Endometrial microvascular endothelial cells (primary cell): ENCODE data around the gene HRG. TPM values are rescaled to one million over a fixed set of nuclear protein-coding genes. Genes with fewer than 3 reads are reported as not detected.
"Not testable (repeated sequence)": the region's sequence is repeated elsewhere in the genome, so short reads cannot be mapped to it uniquely, and the experiment has no call there.

Source experiments
- in situ Hi-C: cut with HindIII; loops from 2 replicates; pipeline ENCODE4 v1.10.0; 2017; ENCODE audit warnings: low sequenced_read_pairs, low pct_unique_long_range_greater_than_20kb; ENCODE audit errors: inconsistent ontology term
- total RNA-seq: library from RNA; depleted of rRNA; stranded (reverse); fragments of >200 nt; gene quantifications from one replicate; pipeline ENCODE4 v1.2.3, GENCODE V29; 2015; ENCODE audit errors: inconsistent ontology term

Gene HRG
- total RNA-seq, 1 donor from 2014 or later, result not detected

DNA sequence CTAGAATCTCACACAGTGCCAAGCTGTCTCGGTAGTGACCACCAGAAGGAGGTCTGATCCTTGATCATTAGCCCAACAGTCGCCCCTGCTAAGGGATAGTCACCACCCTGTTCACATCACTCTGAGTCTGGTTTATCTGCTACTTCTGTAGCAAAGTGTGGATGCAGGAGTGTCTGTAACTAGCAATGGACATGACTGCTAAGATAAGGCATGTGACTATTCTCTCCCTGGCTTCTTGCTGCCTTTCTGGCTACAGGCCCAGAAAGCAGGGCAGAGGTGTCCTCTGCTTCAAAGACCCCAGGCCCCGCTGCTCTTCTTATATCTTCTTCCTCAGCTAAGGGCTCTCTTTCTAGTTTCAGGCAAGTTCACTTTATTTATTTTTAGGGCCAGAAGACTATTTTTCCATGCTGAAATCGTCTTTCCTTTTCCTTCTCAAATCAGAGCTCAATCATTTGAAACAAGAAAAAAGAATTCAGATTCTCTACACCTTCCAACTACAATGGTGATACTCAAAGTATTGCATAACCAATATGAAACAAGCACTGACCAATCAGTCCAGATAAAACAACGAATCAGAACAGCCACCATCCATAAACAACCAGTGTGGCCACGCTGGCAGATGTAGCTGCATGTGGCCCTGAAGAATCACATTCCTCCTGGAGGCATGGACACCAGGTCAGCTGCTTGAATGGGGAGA lies 43.3 kb downstream of the HRG start:
- in situ Hi-C loops, result no loop called here

DNA sequence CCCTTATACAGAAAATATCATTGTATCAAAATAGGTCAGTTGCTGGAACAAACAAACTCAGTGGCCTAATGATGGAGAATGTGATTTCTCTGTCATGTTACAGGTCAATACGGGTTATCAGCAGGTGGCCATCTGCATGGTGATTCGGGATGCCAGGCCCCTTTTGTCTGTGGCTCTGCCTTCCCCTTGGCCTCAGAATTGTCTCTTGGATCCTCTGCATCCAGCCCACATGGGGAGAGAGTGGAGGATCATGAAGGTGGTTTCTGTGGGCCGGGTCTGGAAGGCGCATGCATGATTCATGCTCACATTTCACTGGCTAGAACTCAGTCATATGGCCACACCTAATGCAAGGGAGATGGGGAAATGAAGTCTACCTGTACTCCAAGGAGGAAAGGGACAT lies 44.9 kb downstream of the HRG start:
- in situ Hi-C loops, result not testable (repeated sequence)

- in situ Hi-C loops, result no loop called here
These were observed 47.7 kb downstream of the HRG start for GRCh38 chr3:186713499-186713898.

DNA sequence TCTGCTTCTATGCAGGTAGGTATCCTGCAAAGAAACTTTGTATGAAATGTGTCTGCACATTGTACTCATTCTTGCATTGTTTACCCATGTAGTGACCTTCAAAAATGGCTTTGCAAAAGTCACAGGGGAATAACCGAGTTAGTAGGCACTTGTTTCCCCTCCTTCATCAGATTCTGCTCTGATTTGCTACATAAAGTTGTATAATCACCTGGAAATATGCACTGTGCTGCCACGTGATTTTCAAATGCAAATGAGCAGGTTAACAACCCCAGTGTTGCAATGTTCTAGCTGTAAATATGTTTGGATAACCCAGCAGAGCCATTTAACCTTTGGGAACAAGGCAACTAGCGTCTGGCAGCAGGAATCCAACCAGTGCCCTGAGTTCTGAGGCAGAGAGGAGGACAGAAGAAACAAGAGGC lies 51.2 kb downstream of the HRG start, which contains the start of gene KNG1:
KNG1 (plus strand) TSS at position 321 of the 419 bp plus-strand sequence. CDS start 184 bp downstream, outside the sequence.
- in situ Hi-C loops, result no loop called here

DNA sequence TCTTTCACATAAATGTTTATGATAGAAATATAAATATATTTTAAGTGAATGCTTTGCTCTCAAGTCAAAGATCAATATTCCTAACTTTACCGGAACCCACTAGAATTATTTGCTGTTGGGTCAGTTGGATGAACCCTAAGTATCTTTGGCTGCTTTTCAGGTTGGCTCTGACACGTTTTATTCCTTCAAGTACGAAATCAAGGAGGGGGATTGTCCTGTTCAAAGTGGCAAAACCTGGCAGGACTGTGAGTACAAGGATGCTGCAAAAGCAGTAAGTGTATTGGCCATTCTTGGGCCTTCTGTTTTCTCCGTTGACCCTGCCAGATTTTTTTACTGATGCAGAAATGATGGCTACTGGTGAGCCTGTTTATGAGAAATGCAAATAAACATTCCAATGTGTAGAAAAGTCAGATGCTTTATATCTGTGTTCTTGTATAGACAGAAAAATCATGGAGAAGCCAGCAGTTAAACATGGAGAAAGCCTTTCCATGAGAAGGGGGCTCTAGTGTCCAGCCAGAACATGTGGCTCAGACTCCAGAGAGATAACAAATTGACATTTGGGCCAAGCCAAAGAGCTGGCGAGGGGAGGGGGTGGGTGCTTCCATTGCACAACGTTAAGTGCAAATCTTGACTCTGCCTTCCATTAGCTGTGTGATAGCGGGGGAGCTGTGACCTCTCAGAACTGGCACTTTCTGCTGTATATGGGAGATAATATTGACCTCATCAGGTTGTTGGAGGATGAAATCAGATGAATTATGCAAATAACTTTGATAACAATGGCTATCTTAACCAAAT lies 54.3 kb downstream of the HRG start:
- in situ Hi-C loops, result no loop called here

- in situ Hi-C loops, result no loop called here
These were observed 56.6 kb downstream of the HRG start for GRCh38 chr3:186722457-186722856.

DNA sequence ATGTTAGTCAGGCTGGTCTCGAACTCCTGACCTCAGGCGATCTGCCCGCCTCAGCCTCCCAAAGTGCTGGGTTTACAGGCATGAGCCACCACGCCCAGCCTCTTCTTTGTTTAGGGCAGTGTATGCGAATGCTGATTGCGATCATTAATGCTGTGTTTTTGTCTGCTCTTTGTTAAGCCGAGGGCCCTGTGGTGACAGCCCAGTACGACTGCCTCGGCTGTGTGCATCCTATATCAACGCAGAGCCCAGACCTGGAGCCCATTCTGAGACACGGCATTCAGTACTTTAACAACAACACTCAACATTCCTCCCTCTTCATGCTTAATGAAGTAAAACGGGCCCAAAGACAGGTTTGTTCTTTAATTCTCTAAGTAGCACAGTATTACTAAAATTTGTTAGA lies 59.1 kb downstream of the HRG start:
- in situ Hi-C loops, result no loop called here

Other genes with a start within 250 kb of the HRG start
- gene CRYGS, start 121.6 kb upstream of the HRG start, total RNA-seq, result 0.28 TPM
- 21.6 TPM for gene TBCCD1, start 98.7 kb upstream of the HRG start, total RNA-seq
- 78.0 TPM for gene DNAJB11, start 95.3 kb upstream of the HRG start, total RNA-seq
- gene AHSG, start 53.0 kb upstream of the HRG start, total RNA-seq, result not detected
- not detected for gene FETUB, start 25.6 kb upstream of the HRG start, total RNA-seq
- gene KNG1, start 51.3 kb downstream of the HRG start, total RNA-seq, result not detected
- 238 TPM for gene EIF4A2, start 117.6 kb downstream of the HRG start, total RNA-seq
- 57.0 TPM for gene RFC4, start 140.5 kb downstream of the HRG start, total RNA-seq
- not detected for gene ADIPOQ, start 176.7 kb downstream of the HRG start, total RNA-seq